ENCODE data around the gene NIT2.

Gene NIT2

DNA sequence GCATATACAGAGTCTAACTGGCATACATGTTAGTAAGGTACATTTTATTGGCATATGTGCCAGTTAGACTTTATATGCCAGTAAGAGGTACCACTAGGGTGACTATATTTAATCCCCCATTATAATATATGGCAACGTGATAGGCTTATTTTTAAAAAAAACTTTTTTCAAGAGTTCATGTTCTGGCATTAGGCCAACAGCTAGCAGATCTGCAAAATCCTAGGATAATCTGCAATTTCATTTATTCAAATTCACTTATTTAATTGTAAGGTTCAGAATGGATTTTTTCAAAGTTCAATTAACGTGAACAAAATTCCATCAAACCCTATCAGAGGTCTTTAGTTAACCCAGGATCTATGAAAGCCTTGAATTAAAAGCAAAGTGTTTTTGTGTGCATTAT, 31.9 kb downstream of the NIT2 start:
- H3K9ac ChIP-seq (ENCODE audit: low read depth, low read length), result no peak overlapping the region
- H3K27me3 ChIP-seq (ENCODE audit: control insufficient read depth, insufficient read depth, low read length), result no peaks in the 10 kb centered on the region
- no peaks in the 10 kb centered on the region for H3K4me1 ChIP-seq (ENCODE audit: control insufficient read depth, insufficient read depth, low read length)
- H3K4me3 ChIP-seq (ENCODE audit: low read length), result no peak overlapping the region
- no peak overlapping the region for H3K4me2 ChIP-seq (ENCODE audit: low read length)
- peaks cover 73% of the 10 kb centered on the region for H3K36me3 ChIP-seq (ENCODE audit: insufficient read depth, low read length)
- no peaks in the 10 kb centered on the region for H3K9me3 ChIP-seq (replicated peaks; ENCODE audit: low read length)

GRCh38 chr3:100368441-100368840, 33.9 kb downstream of the NIT2 start:
- Histone ChIP-seq H3K9me3 (replicated peaks; ENCODE audit: low read length) (no peaks in the 10 kb centered on the region), H3K4me3 (ENCODE audit: low read length) (no peak overlapping the region), H3K36me3 (ENCODE audit: insufficient read depth, low read length) (peaks cover 76% of the 10 kb centered on the region)

GRCh38 chr3:100370756-100371155, 36.2 kb downstream of the NIT2 start:
- Histone ChIP-seq H3K4me1 (ENCODE audit: control insufficient read depth, insufficient read depth, low read length) (no peaks in the 10 kb centered on the region), H3K4me2 (ENCODE audit: low read length) (no peak overlapping the region), H3K9ac (ENCODE audit: low read depth, low read length) (no peak overlapping the region), H3K36me3 (ENCODE audit: insufficient read depth, low read length) (peaks cover 71% of the 10 kb centered on the region), H3K27me3 (ENCODE audit: control insufficient read depth, insufficient read depth, low read length) (no peaks in the 10 kb centered on the region), H3K9me3 (replicated peaks; ENCODE audit: low read length) (no peaks in the 10 kb centered on the region), H3K4me3 (ENCODE audit: low read length) (no peak overlapping the region)

More at GRCh38 chr3:100368441-100368840, 33.9 kb downstream of the NIT2 start:
- Histone ChIP-seq H3K9ac (ENCODE audit: low read depth, low read length) (no peak overlapping the region), H3K4me2 (ENCODE audit: low read length) (no peak overlapping the region), H3K4me1 (ENCODE audit: control insufficient read depth, insufficient read depth, low read length) (no peaks in the 10 kb centered on the region), H3K27me3 (ENCODE audit: control insufficient read depth, insufficient read depth, low read length) (no peaks in the 10 kb centered on the region)

DNA sequence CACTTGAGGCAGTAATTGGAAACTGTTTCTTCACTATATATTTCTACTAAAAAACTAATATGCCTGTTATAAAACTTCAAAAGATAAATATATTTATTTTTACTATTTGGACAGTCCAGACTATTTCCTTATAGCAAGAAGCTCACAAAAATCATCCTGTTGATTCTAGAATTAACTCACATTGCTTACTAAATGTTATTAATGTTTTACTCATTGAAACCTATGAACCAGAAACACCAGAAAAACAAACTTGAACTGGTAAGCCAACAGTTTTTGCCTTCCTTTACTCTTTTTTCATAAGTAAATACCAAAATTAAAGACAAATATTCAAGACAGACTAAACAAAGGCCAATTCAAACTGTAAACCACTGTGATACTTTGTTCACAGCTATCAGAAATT, 40.0 kb downstream of the NIT2 start:
- H3K4me3 ChIP-seq (ENCODE audit: low read length), result no peak overlapping the region
- H3K9me3 ChIP-seq (replicated peaks; ENCODE audit: low read length), result no peaks in the 10 kb centered on the region
- H3K27me3 ChIP-seq (ENCODE audit: control insufficient read depth, insufficient read depth, low read length), result no peaks in the 10 kb centered on the region
- no peak overlapping the region for H3K4me2 ChIP-seq (ENCODE audit: low read length)
- H3K4me1 ChIP-seq (ENCODE audit: control insufficient read depth, insufficient read depth, low read length), result no peaks in the 10 kb centered on the region
- no peak overlapping the region for H3K9ac ChIP-seq (ENCODE audit: low read depth, low read length)
- H3K36me3 ChIP-seq (ENCODE audit: insufficient read depth, low read length), result peaks cover 79% of the 10 kb centered on the region

DNA sequence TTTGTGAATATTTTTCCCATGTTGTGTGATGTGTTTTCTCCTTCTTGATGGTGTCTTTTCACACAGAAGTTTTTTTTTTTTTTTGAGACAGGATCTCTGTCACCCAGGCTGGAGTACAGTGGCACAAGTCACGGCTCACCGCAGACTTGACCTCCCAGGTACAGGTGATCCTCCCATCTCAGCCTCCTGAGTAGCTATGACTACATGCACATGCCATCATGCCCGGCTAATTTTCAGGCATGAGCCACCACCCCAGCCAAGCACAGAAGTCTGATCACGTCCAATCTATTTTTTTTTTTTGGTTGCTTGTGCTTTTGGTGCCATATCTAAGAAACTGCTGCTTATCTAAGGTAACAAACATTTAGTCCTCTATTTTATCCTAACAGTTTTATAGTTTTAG, 41.7 kb downstream of the NIT2 start:
- H3K4me3 ChIP-seq (ENCODE audit: low read length), result no peak overlapping the region
- no peak overlapping the region for H3K9ac ChIP-seq (ENCODE audit: low read depth, low read length)
- H3K4me2 ChIP-seq (ENCODE audit: low read length), result no peak overlapping the region
- no peaks in the 10 kb centered on the region for H3K4me1 ChIP-seq (ENCODE audit: control insufficient read depth, insufficient read depth, low read length)
- no peaks in the 10 kb centered on the region for H3K9me3 ChIP-seq (replicated peaks; ENCODE audit: low read length)
- H3K27me3 ChIP-seq (ENCODE audit: control insufficient read depth, insufficient read depth, low read length), result no peaks in the 10 kb centered on the region
- peaks cover 81% of the 10 kb centered on the region for H3K36me3 ChIP-seq (ENCODE audit: insufficient read depth, low read length)

GRCh38 chr3:100384733-100385525, 50.4 kb downstream of the NIT2 start:
- H3K9me3 ChIP-seq (replicated peaks; ENCODE audit: low read length), result peaks cover 3% of the 10 kb centered on the region
- peak overlapping the region; percentile 41 for H3K4me2 ChIP-seq (ENCODE audit: low read length)
- H3K4me1 ChIP-seq (ENCODE audit: control insufficient read depth, insufficient read depth, low read length), result peaks cover 34% of the 10 kb centered on the region
- H3K9ac ChIP-seq (ENCODE audit: low read depth, low read length), result peak overlapping the region; percentile 34
- H3K36me3 ChIP-seq (ENCODE audit: insufficient read depth, low read length), result peaks cover 42% of the 10 kb centered on the region
- no peak overlapping the region for H3K4me3 ChIP-seq (ENCODE audit: low read length)
- no peaks in the 10 kb centered on the region for H3K27me3 ChIP-seq (ENCODE audit: control insufficient read depth, insufficient read depth, low read length)

DNA sequence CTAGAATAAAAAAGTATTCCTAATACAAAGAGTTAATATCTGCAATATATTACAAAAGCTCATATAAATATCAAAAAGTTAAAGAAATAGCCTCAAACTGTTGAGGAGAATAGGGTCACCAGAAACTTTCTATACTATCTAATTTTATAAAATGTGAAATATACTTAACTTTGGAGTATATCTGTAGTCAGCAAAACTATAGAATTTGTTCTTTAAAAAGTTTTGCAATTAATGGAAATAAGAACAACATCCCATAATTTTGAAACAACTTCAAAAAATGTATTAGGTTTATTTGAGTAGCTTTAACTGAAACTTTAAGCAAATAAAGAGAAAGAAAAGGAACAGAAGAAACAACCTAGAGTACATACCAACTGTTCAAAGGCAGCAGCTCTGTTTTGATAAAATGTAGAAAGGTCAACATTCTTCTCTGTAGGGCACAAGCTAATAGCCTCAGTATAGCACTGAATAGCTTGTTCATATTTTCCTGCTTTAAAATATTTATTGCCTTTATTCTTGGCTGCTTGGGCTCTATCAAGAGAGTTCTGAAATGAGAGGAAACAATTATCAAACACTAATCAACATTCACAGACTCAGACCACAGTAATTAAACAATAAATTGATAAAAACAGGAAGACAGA, 52.0 kb downstream of the NIT2 start:
- peaks cover 34% of the 10 kb centered on the region for H3K4me1 ChIP-seq (ENCODE audit: control insufficient read depth, insufficient read depth, low read length)
- peaks cover 28% of the 10 kb centered on the region for H3K36me3 ChIP-seq (ENCODE audit: insufficient read depth, low read length)
- peaks cover 3% of the 10 kb centered on the region for H3K9me3 ChIP-seq (replicated peaks; ENCODE audit: low read length)
- no peaks in the 10 kb centered on the region for H3K27me3 ChIP-seq (ENCODE audit: control insufficient read depth, insufficient read depth, low read length)
- peak overlapping the region; percentile 39 for H3K9ac ChIP-seq (ENCODE audit: low read depth, low read length)
- no peak overlapping the region for H3K4me3 ChIP-seq (ENCODE audit: low read length)
- peak overlapping the region; percentile 68 for H3K4me2 ChIP-seq (ENCODE audit: low read length)

- Histone ChIP-seq H3K9me3 (replicated peaks; ENCODE audit: low read length) (peaks cover 3% of the 10 kb centered on the region), H3K4me3 (ENCODE audit: low read length) (no peak overlapping the region), H3K4me2 (ENCODE audit: low read length) (no peak overlapping the region), H3K27me3 (ENCODE audit: control insufficient read depth, insufficient read depth, low read length) (no peaks in the 10 kb centered on the region), H3K4me1 (ENCODE audit: control insufficient read depth, insufficient read depth, low read length) (peaks cover 33% of the 10 kb centered on the region), H3K9ac (ENCODE audit: low read depth, low read length) (no peak overlapping the region), H3K36me3 (ENCODE audit: insufficient read depth, low read length) (peaks cover 12% of the 10 kb centered on the region)
Observed at GRCh38 chr3:100389025-100389424, 54.5 kb downstream of the NIT2 start.

DNA sequence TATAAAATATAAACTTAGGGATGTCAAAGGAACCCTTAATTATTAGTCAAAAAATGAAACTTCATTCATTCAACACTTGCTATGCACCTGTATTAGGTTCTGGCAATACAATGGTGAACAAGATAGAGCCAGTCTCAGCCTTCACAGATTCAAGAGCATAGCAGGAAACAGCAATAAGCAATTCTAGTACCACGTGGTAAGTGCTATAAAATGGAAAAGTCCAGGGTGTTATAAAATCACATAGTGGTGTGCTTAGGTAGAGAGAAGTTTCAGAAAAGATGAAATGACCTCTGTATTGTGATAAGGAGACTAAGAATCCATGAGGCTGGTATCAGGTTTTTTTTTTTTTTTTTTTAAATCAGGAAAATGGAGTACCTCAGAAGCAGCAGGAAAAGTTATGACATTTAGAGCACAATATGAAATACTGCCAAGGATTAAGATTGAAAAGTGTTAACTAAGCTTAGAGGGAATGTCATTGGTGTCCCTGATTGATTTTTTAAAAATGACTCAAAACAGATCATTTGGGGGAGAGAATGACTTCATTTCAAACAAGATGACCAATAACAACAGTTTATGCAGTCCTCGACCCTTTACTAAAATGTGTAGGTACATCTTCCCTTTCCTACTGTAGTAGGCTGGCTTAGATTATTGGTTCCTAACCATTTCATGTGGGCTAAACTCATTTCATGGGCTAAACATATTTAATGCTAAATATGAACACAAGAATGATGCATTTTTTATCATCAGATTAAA, 61.3 kb downstream of the NIT2 start:
- peaks cover 14% of the 10 kb centered on the region for H3K4me1 ChIP-seq (ENCODE audit: control insufficient read depth, insufficient read depth, low read length)

DNA sequence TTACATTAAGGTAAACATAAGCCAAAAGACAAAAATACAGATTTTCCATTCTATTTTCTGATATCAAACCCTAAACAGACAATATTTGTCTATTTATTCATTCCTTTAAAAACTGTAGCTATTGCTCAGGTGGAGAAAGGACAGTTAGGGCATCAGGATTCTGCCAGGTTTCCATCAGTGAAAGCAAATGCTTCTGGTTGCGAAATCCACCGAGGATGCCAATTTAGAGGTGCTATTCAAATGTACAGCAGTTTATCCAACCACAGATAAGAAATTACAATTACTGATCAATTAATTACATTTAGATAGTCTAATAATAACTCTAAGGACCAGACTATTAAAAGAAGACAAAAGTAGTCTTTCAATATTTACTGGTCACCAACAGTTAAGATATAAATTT, 62.4 kb downstream of the NIT2 start:
- Histone ChIP-seq H3K4me2 (ENCODE audit: low read length) (no peak overlapping the region), H3K36me3 (ENCODE audit: insufficient read depth, low read length) (no peaks in the 10 kb centered on the region), H3K9me3 (replicated peaks; ENCODE audit: low read length) (no peaks in the 10 kb centered on the region), H3K4me3 (ENCODE audit: low read length) (no peak overlapping the region), H3K4me1 (ENCODE audit: control insufficient read depth, insufficient read depth, low read length) (peaks cover 14% of the 10 kb centered on the region), H3K9ac (ENCODE audit: low read depth, low read length) (no peak overlapping the region), H3K27me3 (ENCODE audit: control insufficient read depth, insufficient read depth, low read length) (no peaks in the 10 kb centered on the region)

More for the DNA sequence above, 61.3 kb downstream of the NIT2 start:
- Histone ChIP-seq H3K9ac (ENCODE audit: low read depth, low read length) (no peak overlapping the region), H3K4me2 (ENCODE audit: low read length) (no peak overlapping the region), H3K4me3 (ENCODE audit: low read length) (no peak overlapping the region), H3K27me3 (ENCODE audit: control insufficient read depth, insufficient read depth, low read length) (no peaks in the 10 kb centered on the region), H3K36me3 (ENCODE audit: insufficient read depth, low read length) (no peaks in the 10 kb centered on the region), H3K9me3 (replicated peaks; ENCODE audit: low read length) (no peaks in the 10 kb centered on the region)

- H3K9ac ChIP-seq (ENCODE audit: low read depth, low read length), result peak overlapping the region; percentile 90
- no peaks in the 10 kb centered on the region for H3K9me3 ChIP-seq (replicated peaks; ENCODE audit: low read length)
- no peaks in the 10 kb centered on the region for H3K36me3 ChIP-seq (ENCODE audit: insufficient read depth, low read length)
- H3K27me3 ChIP-seq (ENCODE audit: control insufficient read depth, insufficient read depth, low read length), result no peaks in the 10 kb centered on the region
- H3K4me3 ChIP-seq (ENCODE audit: low read length), result peak overlapping the region; percentile 85
- H3K4me2 ChIP-seq (ENCODE audit: low read length), result peak overlapping the region; percentile 95
- H3K4me1 ChIP-seq (ENCODE audit: control insufficient read depth, insufficient read depth, low read length), result peaks cover 27% of the 10 kb centered on the region
Observed at GRCh38 chr3:100399341-100400071, 64.9 kb downstream of the NIT2 start.
